Measurements from ENCODE around the gene TSPAN8.
"Not testable (repeated sequence)": the region's sequence is repeated elsewhere in the genome, so short reads cannot be mapped to it uniquely, and the experiment has no call there.

Gene TSPAN8

DNA sequence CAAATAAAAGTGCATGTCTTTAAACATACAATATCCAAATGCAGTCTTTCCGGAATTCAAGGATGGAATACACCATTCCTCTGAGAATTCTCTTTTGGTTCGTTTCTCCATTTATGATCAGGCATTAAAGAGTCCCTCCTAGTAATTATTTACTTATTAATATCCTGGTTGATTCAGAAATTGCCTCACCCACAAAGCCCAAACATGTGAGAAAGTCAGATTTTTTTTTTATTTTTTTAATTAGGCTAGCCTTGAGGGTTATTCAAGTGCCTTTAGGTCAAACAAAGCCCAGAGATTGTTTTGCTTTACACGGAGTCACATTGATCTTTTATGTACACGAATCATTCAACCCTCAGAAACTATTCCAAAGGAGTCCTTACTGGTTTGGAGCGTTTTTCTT, 6.4 kb upstream of the TSPAN8 start:
- no peak for DNase-seq (ENCODE audit: low spot score)

DNA sequence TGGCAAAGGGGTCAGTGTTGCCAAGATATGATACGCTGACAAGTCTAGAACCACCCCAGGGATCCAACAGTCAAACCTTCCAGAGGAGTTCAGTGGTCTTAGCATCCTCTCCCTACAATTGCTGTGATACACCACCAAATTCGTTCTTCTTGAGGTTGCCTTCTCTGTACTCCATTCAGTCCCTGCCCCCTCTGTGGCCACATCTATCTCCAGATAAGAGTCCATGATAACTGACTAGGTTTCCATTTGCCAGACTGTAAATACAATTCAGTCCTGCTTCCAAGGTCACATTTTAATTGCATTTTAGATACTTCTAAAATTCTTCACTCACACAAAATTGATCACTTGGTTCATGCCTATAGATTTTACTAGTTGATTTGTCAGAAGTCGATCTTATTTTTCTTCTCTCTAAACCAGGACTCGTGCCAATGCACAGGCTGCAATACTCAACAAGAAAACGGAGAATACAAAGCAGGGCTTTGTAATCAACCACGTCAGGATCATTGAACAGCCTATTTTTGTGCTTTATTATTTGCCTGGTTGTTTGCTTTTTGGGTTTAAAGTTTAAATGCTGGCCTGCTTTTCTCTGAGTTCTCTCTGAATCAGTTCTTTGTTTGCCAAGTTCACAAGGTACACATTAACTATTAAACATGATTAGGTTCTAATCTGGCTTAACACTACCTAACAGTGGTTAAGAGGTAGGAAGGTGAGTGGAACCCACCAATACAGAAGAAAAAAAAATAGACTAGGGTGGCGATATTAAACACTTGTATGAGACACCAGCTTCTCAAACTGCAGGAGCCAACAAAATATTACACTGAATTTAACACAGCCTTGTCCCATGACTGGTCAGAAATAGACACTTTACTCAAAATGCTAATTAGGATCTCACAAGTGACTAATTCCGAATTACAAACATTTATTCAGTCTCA, 5.3 kb upstream of the TSPAN8 start:
- DNase-seq (ENCODE audit: low spot score), result no peak

DNA sequence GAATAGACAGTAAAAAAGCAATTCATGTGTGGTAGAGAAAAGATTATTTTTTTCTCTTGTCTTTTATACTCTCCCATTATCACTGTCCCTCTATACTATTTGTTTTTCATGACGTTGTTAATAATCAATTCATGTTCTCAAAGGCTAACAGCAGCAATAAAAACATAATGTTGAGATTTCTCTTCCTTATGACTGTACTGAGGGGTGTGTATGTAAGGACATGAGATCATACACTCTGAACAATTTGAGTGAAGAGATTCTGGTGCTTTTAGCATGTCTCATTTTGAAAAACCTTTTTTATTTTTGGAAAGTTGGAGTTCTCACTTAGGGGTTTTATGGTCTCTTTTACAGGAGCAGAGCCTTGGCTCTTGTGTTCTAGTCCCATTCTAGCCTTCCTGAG, 3.8 kb upstream of the TSPAN8 start:
- no peak for DNase-seq (ENCODE audit: low spot score)

DNA sequence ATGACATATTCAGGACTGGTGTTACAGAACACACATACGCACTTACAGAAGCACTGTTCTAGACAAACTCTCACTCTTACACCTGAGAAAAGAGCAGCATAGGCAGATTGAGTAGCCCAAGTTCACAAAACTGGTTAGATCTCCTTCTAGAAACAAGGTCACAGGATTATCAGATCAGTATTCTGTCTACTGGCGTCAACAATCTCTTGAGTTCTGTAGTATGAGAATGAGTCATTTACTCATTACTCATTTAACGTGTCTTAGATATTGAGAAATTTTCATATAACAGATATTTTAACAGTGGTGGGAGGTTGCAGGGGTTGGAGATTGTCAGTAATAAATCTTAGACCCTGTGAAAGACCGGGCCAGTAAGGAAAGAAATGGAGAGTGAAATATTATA, 2.8 kb upstream of the TSPAN8 start:
- no peak for DNase-seq (ENCODE audit: low spot score)

DNA sequence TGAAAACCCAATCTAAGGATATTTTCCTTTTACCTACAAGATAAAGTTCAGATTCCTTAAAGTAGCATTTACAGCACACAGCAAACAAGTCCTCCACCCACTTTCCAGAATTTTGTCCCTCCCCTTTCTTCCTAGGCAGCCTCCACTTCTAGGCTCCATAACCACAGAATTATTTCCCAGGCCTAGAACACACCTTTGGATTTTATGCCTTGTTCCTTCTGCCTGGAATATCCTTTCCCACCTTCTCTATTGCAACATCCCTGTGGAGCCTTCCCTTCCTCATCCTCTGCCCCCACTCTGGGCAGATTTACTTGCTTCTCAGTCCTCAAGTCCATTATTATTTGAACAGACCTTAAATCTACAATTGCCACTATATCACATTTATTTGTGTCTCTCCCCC, 2.1 kb upstream of the TSPAN8 start:
- DNase-seq (ENCODE audit: low spot score), result no peak

DNA sequence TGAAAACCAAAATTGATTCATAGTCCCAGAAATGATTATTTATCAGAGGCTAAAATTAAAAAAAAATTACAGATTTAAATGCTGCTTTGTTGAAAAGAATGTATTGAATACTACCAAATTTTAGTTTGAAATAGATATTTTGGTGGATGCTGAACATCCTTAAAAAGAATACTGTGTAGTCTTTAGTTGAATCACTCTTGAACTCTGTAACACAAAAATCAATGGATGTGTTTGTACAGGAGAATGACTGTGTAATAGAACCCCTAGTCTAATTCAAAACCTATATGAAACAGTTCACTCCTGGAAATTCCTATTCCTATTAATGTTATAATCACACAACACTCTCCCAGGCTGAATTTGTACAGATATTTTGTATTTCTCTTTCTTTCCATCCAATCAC, 1.5 kb upstream of the TSPAN8 start:
- DNase-seq (ENCODE audit: low spot score), result no peak

DNA sequence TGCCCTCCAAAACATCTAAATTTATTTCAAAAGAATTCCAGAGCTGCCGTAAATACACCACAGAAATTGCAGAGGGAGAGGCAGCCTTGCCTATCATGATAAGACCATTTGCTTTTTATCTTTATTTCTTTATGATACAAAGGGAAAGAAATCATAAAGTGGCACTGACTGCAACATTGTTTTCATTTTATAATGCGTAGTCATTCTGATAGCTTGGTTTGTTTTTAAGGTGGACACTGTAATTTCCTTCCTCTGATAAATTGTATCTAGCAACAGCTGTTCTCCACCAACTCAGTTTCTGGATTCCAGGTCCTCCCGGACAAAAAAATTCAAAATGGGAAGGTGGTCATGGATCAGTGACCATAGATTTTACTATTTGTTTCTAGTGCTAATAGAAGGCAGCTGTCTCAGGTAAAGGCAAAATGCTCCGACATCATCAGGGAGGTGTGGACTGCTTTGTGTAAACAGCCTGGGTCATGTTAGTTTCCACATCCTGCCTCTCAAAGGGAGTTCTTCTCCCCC, 623 bp upstream of the TSPAN8 start:
- no peak for DNase-seq (ENCODE audit: low spot score)

DNA sequence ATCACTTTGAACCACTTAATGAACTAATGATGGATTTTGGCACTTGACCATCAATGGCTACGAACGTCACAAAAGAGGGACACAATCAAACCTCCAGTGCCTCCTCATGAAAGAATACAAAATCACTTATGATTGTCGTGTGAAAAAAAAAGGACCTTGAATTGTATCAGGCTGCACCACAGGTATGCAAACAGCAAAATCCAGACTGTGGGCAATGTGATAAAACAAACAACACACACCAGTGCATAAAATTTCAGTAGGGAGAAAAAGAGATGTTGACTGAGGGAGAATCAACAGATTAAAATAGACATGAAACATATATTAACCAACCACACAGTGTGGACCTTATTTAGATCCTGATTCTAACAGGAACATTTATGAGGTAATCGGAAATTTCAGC, 2.6 kb downstream of the TSPAN8 start:
- DNase-seq (ENCODE audit: low spot score), result no peak

DNA sequence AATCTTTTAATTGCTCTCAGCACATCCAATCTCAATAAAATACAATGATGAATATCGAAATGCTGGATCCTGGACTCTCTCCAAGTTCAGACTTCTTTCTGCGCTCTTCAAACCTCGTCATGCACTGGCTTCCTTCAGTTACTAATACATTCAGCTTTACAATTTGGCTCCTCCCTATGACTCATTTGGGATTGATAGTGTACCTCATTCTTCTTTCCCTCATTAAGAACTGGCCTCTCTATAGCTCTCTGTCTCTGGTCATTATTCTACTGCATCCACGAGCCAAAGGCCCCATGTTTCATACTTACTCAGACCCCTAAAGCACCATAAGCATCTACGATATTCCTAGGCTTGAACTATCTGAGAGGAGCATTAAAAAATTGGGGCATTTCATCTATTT, 4.9 kb downstream of the TSPAN8 start:
- no peak for DNase-seq (ENCODE audit: low spot score)

DNA sequence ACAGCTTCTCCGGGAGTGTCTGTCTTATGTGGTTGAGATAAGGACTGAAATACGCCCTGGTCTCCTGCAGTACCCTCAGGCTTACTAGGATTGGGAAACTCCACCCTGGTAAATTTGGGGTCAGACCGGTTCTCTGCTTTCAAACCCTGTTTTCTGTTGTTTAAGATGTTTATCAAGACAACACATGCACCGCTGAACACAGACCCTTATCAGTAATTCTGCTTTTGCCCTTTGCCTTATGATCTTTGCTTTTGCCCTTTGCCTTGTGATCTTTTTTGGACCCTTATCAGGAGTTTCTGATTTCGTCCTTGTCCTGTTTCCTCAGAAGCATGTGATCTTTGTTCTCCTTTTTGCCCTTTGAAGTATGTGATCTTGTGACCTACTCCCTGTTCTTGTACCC, 7.8 kb downstream of the TSPAN8 start:
- DNase-seq (ENCODE audit: low spot score), result not testable (repeated sequence)

DNA sequence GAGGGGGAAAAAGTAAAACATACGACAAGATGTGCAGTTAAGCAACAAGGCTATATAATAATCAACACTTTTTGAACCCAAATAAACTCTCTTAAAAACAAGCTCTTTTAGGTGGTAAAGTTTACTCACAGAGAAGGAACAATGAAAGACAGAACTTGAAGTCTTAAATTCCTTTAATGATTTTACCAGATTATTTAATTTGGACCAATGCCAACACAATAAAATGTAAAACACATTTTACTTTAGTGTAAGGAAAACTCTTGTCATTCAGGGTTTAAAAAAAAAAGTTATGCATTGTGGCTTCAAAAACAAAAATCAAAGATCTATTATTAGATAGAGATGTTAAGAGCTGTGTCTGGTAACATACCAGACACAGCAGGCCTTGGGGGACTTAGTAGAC, 13.1 kb downstream of the TSPAN8 start:
- no peak for DNase-seq (ENCODE audit: low spot score)

DNA sequence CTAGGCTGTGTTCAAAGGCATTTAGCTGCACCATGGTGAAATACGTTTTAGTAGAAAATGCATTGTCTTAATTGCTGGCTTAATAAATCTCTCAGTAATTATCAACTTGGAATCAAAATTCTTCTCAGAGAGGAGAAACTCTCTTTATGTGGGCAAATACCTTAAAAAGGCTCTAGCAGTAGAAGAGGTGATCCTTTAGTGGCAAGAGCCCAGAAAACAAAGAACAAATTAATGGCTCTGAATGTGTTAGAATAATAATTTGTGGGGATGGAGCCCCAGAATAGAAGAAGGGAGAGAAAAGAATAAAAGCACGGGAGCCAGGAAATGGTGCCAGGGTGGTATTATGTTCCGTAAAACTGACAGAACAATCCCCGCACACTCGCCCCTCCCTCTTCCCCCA, 14.8 kb downstream of the TSPAN8 start:
- DNase-seq (ENCODE audit: low spot score), result no peak

DNA sequence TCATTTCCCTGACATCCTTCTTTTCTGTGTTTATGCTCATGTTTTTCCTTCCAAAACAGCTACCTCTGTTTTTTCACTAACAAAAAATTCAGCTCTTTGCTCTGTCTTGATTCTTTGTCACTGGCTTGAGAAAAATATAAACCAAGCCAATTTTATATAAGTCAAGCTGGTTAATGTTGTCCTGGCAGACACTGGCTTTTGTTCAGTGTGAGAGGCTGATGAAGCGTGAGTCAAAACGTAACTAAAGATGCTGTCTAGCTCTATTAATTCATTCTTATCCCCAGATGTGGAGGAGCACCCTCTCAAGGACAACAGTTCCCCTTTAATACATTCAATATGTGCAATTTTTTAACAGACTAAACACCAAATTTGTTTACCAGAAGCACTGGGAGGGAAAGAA, 15.8 kb downstream of the TSPAN8 start:
- DNase-seq (ENCODE audit: low spot score), result no peak

DNA sequence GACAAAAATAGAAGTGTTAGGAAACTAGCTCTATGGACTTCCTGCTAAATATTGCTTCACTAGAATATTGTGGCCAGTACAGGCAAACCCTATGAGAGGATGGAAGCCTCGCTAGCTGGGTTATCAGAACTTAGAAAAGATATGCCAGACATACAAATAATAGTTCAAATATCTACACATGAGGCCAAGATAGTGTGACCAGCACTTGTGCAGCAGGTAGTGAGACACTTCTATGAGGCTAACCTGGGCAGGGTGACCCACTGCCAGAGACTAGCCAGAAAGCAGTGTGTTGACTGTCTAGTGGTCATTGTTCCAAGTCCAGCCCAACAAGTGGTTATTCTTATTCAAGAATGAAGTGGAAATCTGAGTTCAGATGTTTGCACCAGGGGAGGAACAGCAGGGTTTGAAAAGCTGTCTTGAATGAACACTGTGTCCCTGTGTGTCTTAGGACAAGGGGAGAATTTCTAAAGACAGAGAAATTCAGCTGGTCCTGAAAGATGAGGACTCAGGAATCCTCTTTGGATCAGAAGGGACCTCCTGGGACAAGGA, 16.3 kb downstream of the TSPAN8 start:
- DNase-seq (ENCODE audit: low spot score), result no peak

DNA sequence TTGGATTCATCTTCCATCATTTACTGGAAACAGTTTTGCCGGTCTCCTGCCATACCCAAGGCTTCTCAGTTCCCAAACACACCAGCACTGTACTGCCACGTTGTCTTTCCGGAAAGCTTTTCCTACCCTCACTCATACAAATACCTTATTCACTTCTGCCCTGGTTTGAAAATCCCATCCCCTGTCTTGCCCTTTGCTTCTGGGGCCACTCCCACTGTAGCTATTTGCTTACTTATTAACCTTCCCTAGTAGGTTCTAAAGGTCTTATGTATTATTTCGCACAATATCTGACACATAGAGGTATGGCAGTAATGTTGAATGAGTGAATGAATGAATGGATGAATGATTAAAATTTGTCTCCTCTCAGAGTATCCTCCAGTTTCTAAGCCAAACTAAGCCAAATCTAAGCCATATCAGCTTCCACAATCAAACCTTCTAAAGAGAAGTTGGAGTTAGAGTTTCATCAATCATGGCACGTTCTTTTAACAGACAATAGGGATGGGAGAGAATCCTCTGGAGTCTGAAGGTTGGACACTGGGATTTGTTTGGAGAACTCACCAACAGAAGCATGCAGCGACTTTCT, 18.6 kb downstream of the TSPAN8 start:
- no peak for DNase-seq (ENCODE audit: low spot score)

DNA sequence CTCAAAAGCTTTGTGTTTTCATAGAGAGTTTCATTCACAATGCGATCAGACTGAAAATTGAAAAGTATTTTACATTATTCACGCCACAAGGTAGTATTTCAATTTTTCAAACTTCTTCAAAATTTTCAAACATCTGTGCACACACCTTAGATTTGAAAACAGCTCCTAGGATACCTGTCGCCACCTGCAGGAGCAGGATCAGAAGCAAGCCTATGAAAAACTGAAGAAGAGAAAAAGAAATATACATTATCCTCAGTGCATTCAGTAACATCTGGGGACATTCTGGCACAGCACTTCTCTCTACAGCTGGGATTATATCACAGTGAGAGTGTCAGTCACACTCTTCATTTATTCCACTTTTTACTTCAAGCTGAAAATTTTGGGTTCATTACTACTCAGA, 19.8 kb downstream of the TSPAN8 start:
- no peak for DNase-seq (ENCODE audit: low spot score)

DNA sequence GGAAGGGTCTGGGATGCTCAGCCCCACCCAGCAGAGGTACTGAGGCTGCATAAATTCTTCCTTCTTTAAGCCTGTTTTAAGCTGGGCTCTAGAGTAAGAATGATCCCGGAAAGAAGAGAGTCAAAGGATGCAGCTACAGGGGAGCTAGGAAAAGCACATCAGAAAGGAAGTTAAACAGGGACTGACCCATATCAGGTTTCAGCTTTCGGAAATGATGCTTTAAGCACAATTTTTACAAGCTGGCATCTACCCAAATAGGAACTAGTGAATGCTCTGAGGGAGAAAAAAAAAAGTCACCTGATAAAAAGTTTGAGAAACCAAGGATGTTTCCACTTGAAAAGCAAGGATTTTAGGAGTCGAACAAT, 22.0 kb downstream of the TSPAN8 start:
- no peak for DNase-seq (ENCODE audit: low spot score)

DNA sequence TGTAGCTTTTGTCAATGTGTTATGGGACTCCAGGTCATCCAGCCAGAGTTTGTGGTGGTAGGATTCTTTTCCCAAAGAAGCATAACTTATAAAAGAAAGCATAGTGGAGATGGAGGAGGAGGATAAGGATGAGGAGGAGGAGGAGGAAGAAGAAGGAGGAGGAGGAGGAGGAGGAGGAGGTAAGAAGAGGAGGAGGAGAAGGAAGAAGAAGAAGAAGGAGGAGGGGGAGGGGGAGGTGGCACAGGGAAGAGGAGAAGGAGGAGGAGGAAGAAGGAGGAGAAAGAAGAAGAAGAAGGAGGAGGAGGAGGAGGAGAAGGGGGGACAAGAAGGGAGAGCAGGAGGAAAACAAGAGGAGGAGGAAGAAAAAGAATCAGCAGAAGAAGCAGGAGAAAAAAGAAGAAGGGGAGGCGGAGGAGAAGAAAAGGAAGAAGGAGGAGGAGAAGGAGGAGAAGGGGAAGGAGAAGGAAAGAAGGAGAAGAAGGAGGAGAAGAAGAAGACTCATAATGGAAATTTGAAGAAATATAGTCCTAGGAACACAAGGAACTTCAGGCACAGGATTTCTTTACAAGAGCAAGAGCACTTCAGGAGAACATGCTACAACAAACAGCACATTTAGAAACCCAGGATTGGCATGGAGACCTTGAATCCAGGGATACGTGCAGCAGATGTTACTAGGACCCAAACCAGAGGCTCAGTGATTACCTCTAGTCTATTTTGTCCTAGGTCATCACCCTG, 22.6 kb downstream of the TSPAN8 start:
- no peak for DNase-seq (ENCODE audit: low spot score)

DNA sequence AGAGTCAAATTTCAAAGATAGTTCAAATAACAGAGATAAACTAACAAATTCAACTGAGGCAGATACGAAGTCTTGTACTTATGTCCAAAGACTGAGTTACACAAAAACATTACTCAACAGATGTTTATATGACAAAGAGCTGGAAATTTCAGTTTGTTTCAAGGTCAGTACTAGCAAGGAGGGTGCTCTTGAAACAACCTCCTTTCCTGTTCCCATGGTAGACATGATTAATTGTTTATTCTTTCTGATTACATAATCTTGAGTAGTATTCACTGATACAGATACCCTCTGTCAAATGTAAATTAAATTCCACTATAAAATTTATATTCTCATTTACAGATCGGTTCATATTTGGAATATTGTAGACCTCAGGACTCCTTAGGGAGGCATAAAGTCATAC, 23.4 kb downstream of the TSPAN8 start:
- no peak for DNase-seq (ENCODE audit: low spot score)

DNA sequence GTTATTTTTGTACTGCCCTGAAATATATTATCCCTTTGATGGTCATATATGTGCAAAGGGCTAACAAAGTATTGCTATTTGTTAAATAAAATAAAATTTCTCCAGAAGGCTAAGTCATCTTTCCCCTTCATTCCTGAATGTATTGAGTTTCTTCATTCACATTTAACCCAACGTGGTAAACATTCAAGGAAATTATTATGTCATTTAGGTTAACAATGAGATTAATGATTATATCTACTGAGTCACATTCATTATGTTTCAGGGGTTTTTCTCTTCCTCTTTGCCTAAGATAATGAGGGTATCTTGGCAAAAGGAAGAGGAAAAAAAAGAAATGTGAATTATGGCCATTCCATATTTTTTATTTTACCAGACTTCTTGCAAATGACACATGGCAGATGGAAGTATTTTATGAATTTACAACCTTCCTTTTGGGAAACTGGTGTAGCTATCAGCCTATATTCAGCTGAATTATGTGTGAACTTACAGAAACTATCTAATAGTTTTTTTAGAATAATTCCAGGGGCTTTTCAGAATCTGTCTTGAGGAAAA, 27.2 kb downstream of the TSPAN8 start:
- DNase-seq (ENCODE audit: low spot score), result no peak

DNA sequence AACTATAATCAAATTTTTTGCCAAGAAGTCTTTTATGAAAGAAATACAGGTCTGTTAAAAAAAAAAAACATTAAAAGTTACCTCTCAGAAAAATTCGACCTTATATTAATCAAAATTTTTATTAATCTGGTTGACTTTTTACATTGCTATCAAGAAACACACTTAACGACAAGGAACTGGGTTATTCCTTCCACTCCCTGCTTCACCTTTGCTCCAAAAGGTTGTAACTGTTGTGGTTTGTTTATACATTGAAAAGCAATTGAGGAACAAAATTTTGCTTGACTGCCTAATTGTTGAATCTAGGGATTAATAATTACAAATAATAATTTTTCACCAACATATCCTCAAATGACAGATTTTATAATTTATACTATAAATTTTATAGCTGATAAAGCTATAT, 28.4 kb downstream of the TSPAN8 start:
- no peak for DNase-seq (ENCODE audit: low spot score)

DNA sequence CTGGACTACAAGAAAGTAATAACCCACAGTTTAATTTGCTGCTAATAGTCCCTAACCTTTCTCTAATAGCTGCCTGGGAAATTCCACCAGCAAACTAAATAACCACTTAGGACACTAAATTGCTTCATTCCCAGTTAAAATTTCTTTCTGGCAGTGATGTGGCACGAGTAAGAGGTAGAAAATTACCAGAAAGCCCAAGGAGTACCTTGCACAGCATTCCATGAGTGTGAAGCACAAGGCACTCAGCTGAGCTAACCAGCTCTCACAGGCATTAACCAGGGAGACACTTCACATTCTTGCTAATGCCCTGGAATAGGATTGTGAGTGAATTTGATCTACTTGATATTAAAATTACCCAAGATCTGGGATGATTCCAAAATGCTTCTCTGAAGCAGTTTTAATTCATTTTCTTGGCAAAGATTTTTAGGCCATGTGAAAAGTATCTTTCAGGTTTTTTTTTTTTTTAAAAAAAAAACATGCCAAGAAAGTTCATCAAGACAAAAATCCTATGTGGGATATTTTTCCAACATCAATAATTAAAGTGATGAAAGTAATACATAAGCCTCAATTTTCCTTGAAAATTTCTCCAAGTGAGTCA, 29.5 kb downstream of the TSPAN8 start:
- no peak for DNase-seq (ENCODE audit: low spot score)

All from hepatic stellate cell (primary cell).